WTC11 (cell line): ENCODE measurements around the gene SPEN. TPM values are rescaled to one million over a fixed set of nuclear protein-coding genes. Genes with fewer than 3 reads are reported as not detected.

Source experiments
- ATAC-seq: fragments of 200-7000 bp; cut with Tn5 transposase; 2 replicates; pipeline ENCODE4 v1.10.0; 2021; ENCODE audit warnings: mild to moderate bottlenecking, moderate library complexity
- CTCF ChIA-PET: fragments of 300-600 bp; sonication (Branson Sonifier 250); formaldehyde crosslinking; loops from one replicate; lab custom pipeline; 2021; ENCODE audit warnings: antibody characterized with exemption; lab: Charles Lee
- POLR2A ChIA-PET: fragments of 350-600 bp; sonication (Branson Sonifier 250); formaldehyde crosslinking; loops from one replicate; lab custom pipeline; 2021; ENCODE audit warnings: antibody characterized with exemption; lab: Charles Lee
- DNase-seq: peaks from one replicate; pipeline ENCODE4 v3.0.0; 2021; ENCODE audit warnings: low spot score
- H3K27ac Mint-ChIP-seq: 2 replicates; pipeline ENCODE4 v1.8.0; 2021; ENCODE audit warnings: mixed read lengths
- H3K27me3 Mint-ChIP-seq: 2 replicates; pipeline ENCODE4 v1.8.0; 2021; ENCODE audit warnings: low read depth, mild to moderate bottlenecking, moderate library complexity, mixed read lengths
- H3K36me3 Mint-ChIP-seq: 2 replicates; pipeline ENCODE4 v1.8.0; 2021; ENCODE audit warnings: mixed read lengths
- H3K4me1 Mint-ChIP-seq: 2 replicates; pipeline ENCODE4 v1.8.0; 2022; ENCODE audit warnings: mixed read lengths
- H3K4me3 Mint-ChIP-seq: 2 replicates; pipeline ENCODE4 v1.8.0; 2021; ENCODE audit warnings: mild to moderate bottlenecking, moderate library complexity, mixed read lengths
- H3K9me3 Mint-ChIP-seq: 2 replicates; pipeline ENCODE4 v1.8.0; 2021; ENCODE audit warnings: mixed read lengths
- CBFB ChIP-seq: sonication (generic); formaldehyde crosslinking; IDR thresholded peaks from 2 replicates; pipeline ENCODE4 v1.8.1; 2022; ENCODE audit warnings: mild to moderate bottlenecking, low read depth, missing genetic modification reagents
- CTCF ChIP-seq: fragments of 200-600 bp; IDR thresholded peaks from 2 replicates; pipeline ENCODE4 v1.8.0; 2022; ENCODE audit warnings: antibody characterized with exemption
- ETV6 ChIP-seq: sonication (generic); formaldehyde crosslinking; IDR thresholded peaks from 2 replicates; pipeline ENCODE4 v1.8.1; 2022; ENCODE audit warnings: mild to moderate bottlenecking, missing genetic modification reagents
- GTF2I ChIP-seq: fragments of 250-450 bp; sonication (Bioruptor Pico); conservative IDR thresholded peaks from 2 replicates; pipeline ENCODE4 v1.4.0; 2021; ENCODE audit warnings: mild to moderate bottlenecking
- KAT7 ChIP-seq: sonication (generic); formaldehyde crosslinking; IDR thresholded peaks from 2 replicates; pipeline ENCODE4 v1.8.1; 2023; ENCODE audit warnings: missing genetic modification reagents, mild to moderate bottlenecking, borderline replicate concordance
- NFYB ChIP-seq: sonication (generic); formaldehyde crosslinking; conservative IDR thresholded peaks from 2 replicates; pipeline ENCODE4 v1.8.0; 2022; ENCODE audit warnings: low read depth, missing genetic modification reagents
- NR1H2 ChIP-seq: sonication (generic); formaldehyde crosslinking; IDR thresholded peaks from 2 replicates; pipeline ENCODE4 v1.9.0; 2021; ENCODE audit warnings: mild to moderate bottlenecking, moderate library complexity, missing genetic modification reagents
- NR3C1 ChIP-seq: sonication (generic); formaldehyde crosslinking; conservative IDR thresholded peaks from 2 replicates; pipeline ENCODE4 v1.8.1; 2023; ENCODE audit warnings: low read depth, mild to moderate bottlenecking, missing genetic modification reagents
- PRRX2 ChIP-seq: fragments of 250-450 bp; sonication (Bioruptor Pico); IDR thresholded peaks from 2 replicates; pipeline ENCODE4 v1.8.0; 2021; ENCODE audit warnings: mild to moderate bottlenecking
- SP1 ChIP-seq: sonication (generic); formaldehyde crosslinking; conservative IDR thresholded peaks from 2 replicates; pipeline ENCODE4 v1.8.1; 2022; ENCODE audit warnings: missing genetic modification reagents
- ZBTB21 ChIP-seq: sonication (generic); formaldehyde crosslinking; IDR thresholded peaks from 2 replicates; pipeline ENCODE4 v1.8.1; 2023; ENCODE audit warnings: mild to moderate bottlenecking, missing genetic modification reagents, borderline replicate concordance
- ZMAT4 ChIP-seq: fragments of 250-450 bp; sonication (Bioruptor Pico); IDR thresholded peaks from 2 replicates; pipeline ENCODE4 v1.9.0; 2021; ENCODE audit warnings: mild to moderate bottlenecking
- total RNA-seq: library from RNA; stranded (reverse); gene quantifications from 3 replicates; pipeline ENCODE4 v1.2.3, GENCODE V29; 2021
- TF ChIP-seq, protein P1 (sequence below): sonication (generic); formaldehyde crosslinking; IDR thresholded peaks from 2 replicates; pipeline ENCODE4 v1.8.1; 2022; ENCODE audit warnings: missing genetic modification reagents, borderline replicate concordance
- TF ChIP-seq, protein P2 (sequence below): fragments of 250-450 bp; sonication (Bioruptor Pico); IDR thresholded peaks from 2 replicates; pipeline ENCODE4 v2.1.2; 2022; ENCODE audit warnings: mild to moderate bottlenecking, moderate library complexity
- TF ChIP-seq, protein P3 (sequence below): sonication (generic); formaldehyde crosslinking; IDR thresholded peaks from 2 replicates; pipeline ENCODE4 v1.8.1; 2022; ENCODE audit warnings: low read depth, mild to moderate bottlenecking, moderate library complexity, missing genetic modification reagents, borderline replicate concordance
- TF ChIP-seq, protein P4 (sequence below): fragments of 250-450 bp; sonication (Bioruptor Pico); IDR thresholded peaks from 2 replicates; pipeline ENCODE4 v1.9.0; 2021; ENCODE audit warnings: moderate library complexity, mild to moderate bottlenecking, inconsistent platforms, borderline replicate concordance
- TF ChIP-seq, protein P5 (sequence below): sonication (generic); formaldehyde crosslinking; IDR thresholded peaks from 2 replicates; pipeline ENCODE4 v1.8.0; 2022; ENCODE audit warnings: mild to moderate bottlenecking, missing genetic modification reagents
- TF ChIP-seq, protein P6 (sequence below): fragments of 250-450 bp; sonication (Bioruptor Pico); IDR thresholded peaks from 2 replicates; pipeline ENCODE4 v1.8.0; 2021; ENCODE audit warnings: mild to moderate bottlenecking
- TF ChIP-seq, protein P7 (sequence below): sonication (generic); formaldehyde crosslinking; IDR thresholded peaks from 2 replicates; pipeline ENCODE4 v1.8.1; 2022; ENCODE audit warnings: mild to moderate bottlenecking, missing genetic modification reagents, moderate library complexity, borderline replicate concordance
- TF ChIP-seq, protein P8 (sequence below): sonication (generic); formaldehyde crosslinking; IDR thresholded peaks from 2 replicates; pipeline ENCODE4 v1.8.0; 2023; ENCODE audit warnings: missing genetic modification reagents

SPEN gene
- total RNA-seq, 1 experiment from 2014 or later, result 48.8 TPM

GRCh38 chr1:15957221-15958095 is 110.0 kb downstream of the SPEN start:
- ChIA-PET POLR2A (no interaction called here), CTCF (interaction anchor here (0.6 to 3.2 kb wide), 17 partner anchors 9 to 587 kb away, joined by 3 to 19 read pairs (median 4); partner anchors contain the start of gene ZBTB17)
- Mint-ChIP-seq H3K27ac (peak overlapping the region; percentile 5; the same call in 1 of the 2 replicates), H3K4me1 (peaks cover 57% of the 10 kb centered on the region), H3K36me3 (no peaks in the 10 kb centered on the region), H3K27me3 (no peaks in the 10 kb centered on the region), H3K4me3 (no peak overlapping the region), H3K9me3 (no peaks in the 10 kb centered on the region)
- ATAC-seq (peak; percentile 79), DNase-seq (peak; percentile 72)
- TF ChIP-seq CTCF (peak; percentile 63), CBFB (CRISPR knock-in tag) (no peak), KAT7 (CRISPR knock-in tag) (no peak)

DNA sequence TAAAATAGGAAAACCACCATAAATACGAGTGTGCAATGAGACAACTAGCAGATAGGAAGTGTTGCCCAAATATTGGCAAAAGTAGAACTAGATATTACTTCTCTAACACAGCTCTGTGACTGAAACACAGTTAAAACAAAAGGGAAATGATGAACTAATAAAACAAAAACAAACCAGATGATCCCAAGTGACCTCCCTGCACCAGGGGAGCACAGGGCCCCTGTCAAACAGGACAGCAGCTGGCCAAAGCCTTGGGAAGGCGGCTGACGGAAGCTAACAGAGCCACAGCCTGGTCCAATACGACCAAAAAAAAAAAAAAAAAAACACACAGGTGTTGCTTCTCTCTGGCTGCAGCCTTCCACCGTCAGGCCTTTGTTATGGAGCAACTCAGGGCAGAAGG is 110.6 kb downstream of the SPEN start:
- CTCF ChIA-PET, result interaction anchor here (0.6 to 3.2 kb wide), 18 partner anchors 8 to 587 kb away, joined by 3 to 19 read pairs (median 4); partner anchors contain the start of gene ZBTB17

More for the DNA sequence above, 110.6 kb downstream of the SPEN start:
- Mint-ChIP-seq H3K4me1 (peaks cover 53% of the 10 kb centered on the region), H3K36me3 (no peaks in the 10 kb centered on the region), H3K27me3 (no peaks in the 10 kb centered on the region), H3K4me3 (no peak overlapping the region), H3K9me3 (no peaks in the 10 kb centered on the region), H3K27ac (peak overlapping the region; percentile 8; the same call in 1 of the 2 replicates)
- POLR2A ChIA-PET, result no interaction called here
- DNase-seq (no peak), ATAC-seq (no peak)
- TF ChIP-seq, protein P1, sequence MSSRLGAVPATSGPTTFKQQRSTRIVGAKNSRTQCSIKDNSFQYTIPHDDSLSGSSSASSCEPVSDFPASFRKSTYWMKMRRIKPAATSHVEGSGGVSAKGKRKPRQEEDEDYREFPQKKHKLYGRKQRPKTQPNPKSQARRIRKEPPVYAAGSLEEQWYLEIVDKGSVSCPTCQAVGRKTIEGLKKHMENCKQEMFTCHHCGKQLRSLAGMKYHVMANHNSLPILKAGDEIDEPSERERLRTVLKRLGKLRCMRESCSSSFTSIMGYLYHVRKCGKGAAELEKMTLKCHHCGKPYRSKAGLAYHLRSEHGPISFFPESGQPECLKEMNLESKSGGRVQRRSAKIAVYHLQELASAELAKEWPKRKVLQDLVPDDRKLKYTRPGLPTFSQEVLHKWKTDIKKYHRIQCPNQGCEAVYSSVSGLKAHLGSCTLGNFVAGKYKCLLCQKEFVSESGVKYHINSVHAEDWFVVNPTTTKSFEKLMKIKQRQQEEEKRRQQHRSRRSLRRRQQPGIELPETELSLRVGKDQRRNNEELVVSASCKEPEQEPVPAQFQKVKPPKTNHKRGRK (CRISPR knock-in tag), result no peak
- no peak for TF ChIP-seq NR3C1 (CRISPR knock-in tag)
- no peak for TF ChIP-seq ETV6 (CRISPR knock-in tag)
- TF ChIP-seq, protein P2, sequence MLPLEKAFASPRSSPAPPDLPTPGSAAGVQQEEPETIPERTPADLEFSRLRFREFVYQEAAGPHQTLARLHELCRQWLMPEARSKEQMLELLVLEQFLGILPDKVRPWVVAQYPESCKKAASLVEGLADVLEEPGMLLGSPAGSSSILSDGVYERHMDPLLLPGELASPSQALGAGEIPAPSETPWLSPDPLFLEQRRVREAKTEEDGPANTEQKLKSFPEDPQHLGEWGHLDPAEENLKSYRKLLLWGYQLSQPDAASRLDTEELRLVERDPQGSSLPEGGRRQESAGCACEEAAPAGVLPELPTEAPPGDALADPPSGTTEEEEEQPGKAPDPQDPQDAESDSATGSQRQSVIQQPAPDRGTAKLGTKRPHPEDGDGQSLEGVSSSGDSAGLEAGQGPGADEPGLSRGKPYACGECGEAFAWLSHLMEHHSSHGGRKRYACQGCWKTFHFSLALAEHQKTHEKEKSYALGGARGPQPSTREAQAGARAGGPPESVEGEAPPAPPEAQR, result no peak
- no peak for TF ChIP-seq ZMAT4 (CRISPR knock-in tag)
- no peak for TF ChIP-seq NFYB (CRISPR knock-in tag)
- TF ChIP-seq, protein P3, sequence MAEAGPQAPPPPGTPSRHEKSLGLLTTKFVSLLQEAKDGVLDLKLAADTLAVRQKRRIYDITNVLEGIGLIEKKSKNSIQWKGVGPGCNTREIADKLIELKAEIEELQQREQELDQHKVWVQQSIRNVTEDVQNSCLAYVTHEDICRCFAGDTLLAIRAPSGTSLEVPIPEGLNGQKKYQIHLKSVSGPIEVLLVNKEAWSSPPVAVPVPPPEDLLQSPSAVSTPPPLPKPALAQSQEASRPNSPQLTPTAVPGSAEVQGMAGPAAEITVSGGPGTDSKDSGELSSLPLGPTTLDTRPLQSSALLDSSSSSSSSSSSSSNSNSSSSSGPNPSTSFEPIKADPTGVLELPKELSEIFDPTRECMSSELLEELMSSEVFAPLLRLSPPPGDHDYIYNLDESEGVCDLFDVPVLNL (CRISPR knock-in tag), result no peak
- TF ChIP-seq, protein P4, sequence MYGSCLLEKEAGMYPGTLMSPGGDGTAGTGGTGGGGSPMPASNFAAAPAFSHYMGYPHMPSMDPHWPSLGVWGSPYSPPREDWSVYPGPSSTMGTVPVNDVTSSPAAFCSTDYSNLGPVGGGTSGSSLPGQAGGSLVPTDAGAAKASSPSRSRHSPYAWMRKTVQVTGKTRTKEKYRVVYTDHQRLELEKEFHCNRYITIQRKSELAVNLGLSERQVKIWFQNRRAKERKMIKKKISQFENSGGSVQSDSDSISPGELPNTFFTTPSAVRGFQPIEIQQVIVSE (CRISPR knock-in tag), result no peak
- no peak for TF ChIP-seq PRRX2
- TF ChIP-seq, protein P5, sequence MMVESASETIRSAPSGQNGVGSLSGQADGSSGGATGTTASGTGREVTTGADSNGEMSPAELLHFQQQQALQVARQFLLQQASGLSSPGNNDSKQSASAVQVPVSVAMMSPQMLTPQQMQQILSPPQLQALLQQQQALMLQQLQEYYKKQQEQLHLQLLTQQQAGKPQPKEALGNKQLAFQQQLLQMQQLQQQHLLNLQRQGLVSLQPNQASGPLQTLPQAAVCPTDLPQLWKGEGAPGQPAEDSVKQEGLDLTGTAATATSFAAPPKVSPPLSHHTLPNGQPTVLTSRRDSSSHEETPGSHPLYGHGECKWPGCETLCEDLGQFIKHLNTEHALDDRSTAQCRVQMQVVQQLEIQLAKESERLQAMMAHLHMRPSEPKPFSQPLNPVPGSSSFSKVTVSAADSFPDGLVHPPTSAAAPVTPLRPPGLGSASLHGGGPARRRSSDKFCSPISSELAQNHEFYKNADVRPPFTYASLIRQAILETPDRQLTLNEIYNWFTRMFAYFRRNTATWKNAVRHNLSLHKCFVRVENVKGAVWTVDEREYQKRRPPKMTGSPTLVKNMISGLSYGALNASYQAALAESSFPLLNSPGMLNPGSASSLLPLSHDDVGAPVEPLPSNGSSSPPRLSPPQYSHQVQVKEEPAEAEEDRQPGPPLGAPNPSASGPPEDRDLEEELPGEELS (CRISPR knock-in tag), result no peak
- no peak for TF ChIP-seq ZBTB21
- TF ChIP-seq, protein P6, sequence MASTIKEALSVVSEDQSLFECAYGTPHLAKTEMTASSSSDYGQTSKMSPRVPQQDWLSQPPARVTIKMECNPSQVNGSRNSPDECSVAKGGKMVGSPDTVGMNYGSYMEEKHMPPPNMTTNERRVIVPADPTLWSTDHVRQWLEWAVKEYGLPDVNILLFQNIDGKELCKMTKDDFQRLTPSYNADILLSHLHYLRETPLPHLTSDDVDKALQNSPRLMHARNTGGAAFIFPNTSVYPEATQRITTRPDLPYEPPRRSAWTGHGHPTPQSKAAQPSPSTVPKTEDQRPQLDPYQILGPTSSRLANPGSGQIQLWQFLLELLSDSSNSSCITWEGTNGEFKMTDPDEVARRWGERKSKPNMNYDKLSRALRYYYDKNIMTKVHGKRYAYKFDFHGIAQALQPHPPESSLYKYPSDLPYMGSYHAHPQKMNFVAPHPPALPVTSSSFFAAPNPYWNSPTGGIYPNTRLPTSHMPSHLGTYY, result no peak
- TF ChIP-seq, protein P7, sequence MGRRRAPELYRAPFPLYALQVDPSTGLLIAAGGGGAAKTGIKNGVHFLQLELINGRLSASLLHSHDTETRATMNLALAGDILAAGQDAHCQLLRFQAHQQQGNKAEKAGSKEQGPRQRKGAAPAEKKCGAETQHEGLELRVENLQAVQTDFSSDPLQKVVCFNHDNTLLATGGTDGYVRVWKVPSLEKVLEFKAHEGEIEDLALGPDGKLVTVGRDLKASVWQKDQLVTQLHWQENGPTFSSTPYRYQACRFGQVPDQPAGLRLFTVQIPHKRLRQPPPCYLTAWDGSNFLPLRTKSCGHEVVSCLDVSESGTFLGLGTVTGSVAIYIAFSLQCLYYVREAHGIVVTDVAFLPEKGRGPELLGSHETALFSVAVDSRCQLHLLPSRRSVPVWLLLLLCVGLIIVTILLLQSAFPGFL, result no peak
- TF ChIP-seq, protein P8, sequence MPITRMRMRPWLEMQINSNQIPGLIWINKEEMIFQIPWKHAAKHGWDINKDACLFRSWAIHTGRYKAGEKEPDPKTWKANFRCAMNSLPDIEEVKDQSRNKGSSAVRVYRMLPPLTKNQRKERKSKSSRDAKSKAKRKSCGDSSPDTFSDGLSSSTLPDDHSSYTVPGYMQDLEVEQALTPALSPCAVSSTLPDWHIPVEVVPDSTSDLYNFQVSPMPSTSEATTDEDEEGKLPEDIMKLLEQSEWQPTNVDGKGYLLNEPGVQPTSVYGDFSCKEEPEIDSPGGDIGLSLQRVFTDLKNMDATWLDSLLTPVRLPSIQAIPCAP, result no peak
- no peak for TF ChIP-seq GTF2I (CRISPR knock-in tag)
- TF ChIP-seq SP1 (CRISPR knock-in tag), result no peak
- TF ChIP-seq NR1H2 (CRISPR knock-in tag), result no peak
